NB4 (cell line): Measurements from ENCODE around the gene NYAP1.
"Not testable (repeated sequence)": the region's sequence is repeated elsewhere in the genome, so short reads cannot be mapped to it uniquely, and the experiment has no call there.

ENCODE experiments used
- POLR2A ChIP-seq: IDR thresholded peaks from 2 replicates; pipeline ENCODE4 v1.6.1; 2011; ENCODE audit warnings: mild to moderate bottlenecking; ENCODE audit not compliant: insufficient read length; ENCODE audit errors: extremely low read depth
- TF ChIP-seq, protein P1 (sequence below): IDR thresholded peaks from one replicate; pipeline ENCODE4 v1.5.1; 2012; ENCODE audit warnings: low read depth, low read length

DNA sequence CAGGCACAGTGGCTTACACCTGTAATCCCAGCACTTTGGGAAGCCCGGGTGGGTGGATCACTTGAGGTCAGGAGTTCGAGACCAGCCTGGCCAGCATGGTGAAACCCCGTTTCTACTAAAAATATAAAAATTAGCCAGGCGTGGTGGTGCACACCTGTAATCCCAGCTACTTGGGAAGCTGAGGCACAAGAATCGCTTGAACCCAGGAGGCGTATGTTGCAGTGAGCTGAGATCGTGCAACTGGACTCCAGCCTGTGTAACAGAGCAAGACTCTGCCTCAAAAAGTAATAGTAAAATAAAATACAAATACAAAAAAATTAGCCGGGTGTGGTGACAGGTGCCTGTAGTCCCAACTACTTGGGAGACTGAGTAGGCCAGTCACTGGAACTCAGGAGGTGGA lies 45.0 kb upstream of the NYAP1 start:
- TF ChIP-seq, protein P1, sequence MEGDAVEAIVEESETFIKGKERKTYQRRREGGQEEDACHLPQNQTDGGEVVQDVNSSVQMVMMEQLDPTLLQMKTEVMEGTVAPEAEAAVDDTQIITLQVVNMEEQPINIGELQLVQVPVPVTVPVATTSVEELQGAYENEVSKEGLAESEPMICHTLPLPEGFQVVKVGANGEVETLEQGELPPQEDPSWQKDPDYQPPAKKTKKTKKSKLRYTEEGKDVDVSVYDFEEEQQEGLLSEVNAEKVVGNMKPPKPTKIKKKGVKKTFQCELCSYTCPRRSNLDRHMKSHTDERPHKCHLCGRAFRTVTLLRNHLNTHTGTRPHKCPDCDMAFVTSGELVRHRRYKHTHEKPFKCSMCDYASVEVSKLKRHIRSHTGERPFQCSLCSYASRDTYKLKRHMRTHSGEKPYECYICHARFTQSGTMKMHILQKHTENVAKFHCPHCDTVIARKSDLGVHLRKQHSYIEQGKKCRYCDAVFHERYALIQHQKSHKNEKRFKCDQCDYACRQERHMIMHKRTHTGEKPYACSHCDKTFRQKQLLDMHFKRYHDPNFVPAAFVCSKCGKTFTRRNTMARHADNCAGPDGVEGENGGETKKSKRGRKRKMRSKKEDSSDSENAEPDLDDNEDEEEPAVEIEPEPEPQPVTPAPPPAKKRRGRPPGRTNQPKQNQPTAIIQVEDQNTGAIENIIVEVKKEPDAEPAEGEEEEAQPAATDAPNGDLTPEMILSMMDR: not testable (repeated sequence)
- TF ChIP-seq POLR2A: not testable (repeated sequence)
